SK-N-SH treated with all-trans-retinoic acid at 6 μM for 48 hours (cell line): ENCODE measurements around the gene ALKBH5.

Experiments used
- ATAC-seq: fragments of 200-7000 bp; cut with Tn5 transposase; 3 replicates; pipeline ENCODE4 v1.9.1; 2020; ENCODE audit warnings: mild to moderate bottlenecking, moderate library complexity
- ARNTL ChIP-seq: fragments of 450-650 bp; formaldehyde crosslinking; IDR thresholded peaks from 2 replicates; pipeline ENCODE4 v1.5.0; 2020; ENCODE audit warnings: low read depth, mild to moderate bottlenecking, moderate library complexity, borderline replicate concordance
- CREB5 ChIP-seq: fragments of 250-450 bp; sonication (Bioruptor Pico); IDR thresholded peaks from 2 replicates; pipeline ENCODE4 v1.5.1; 2020; ENCODE audit warnings: low read depth, mild to moderate bottlenecking, moderate library complexity
- CSDC2 ChIP-seq: fragments of 250-450 bp; sonication (Bioruptor Pico); IDR thresholded peaks from 2 replicates; pipeline ENCODE4 v1.5.0; 2020; ENCODE audit warnings: mild to moderate bottlenecking, moderate library complexity
- ESRRG ChIP-seq: fragments of 250-450 bp; sonication (Bioruptor Pico); IDR thresholded peaks from 2 replicates; pipeline ENCODE4 v1.6.1; 2021; ENCODE audit warnings: mild to moderate bottlenecking
- GLIS3 ChIP-seq: fragments of 250-450 bp; sonication (Bioruptor Pico); IDR thresholded peaks from 2 replicates; pipeline ENCODE4 v1.5.0; 2020; ENCODE audit warnings: mild to moderate bottlenecking, moderate library complexity
- ISL1 ChIP-seq: fragments of 250-450 bp; sonication (Bioruptor Pico); IDR thresholded peaks from 2 replicates; pipeline ENCODE4 v2.1.2; 2022; ENCODE audit warnings: mild to moderate bottlenecking, moderate library complexity
- OSR1 ChIP-seq: fragments of 250-450 bp; sonication (Bioruptor Pico); IDR thresholded peaks from 2 replicates; pipeline ENCODE4 v1.8.0; 2022; ENCODE audit warnings: moderate library complexity, mild to moderate bottlenecking, inconsistent platforms
- POU6F1 ChIP-seq: fragments of 250-450 bp; sonication (Bioruptor Pico); IDR thresholded peaks from 2 replicates; pipeline ENCODE4 v1.8.0; 2021; ENCODE audit warnings: low read depth, mild to moderate bottlenecking, moderate library complexity, borderline replicate concordance
- PPARA ChIP-seq: fragments of 250-450 bp; sonication (Bioruptor Pico); IDR thresholded peaks from 2 replicates; pipeline ENCODE4 v1.5.0; 2020; ENCODE audit warnings: mild to moderate bottlenecking, borderline replicate concordance
- RARB ChIP-seq: fragments of 250-450 bp; sonication (Bioruptor Pico); IDR thresholded peaks from 2 replicates; pipeline ENCODE4 v1.8.0; 2021; ENCODE audit warnings: mild to moderate bottlenecking, moderate library complexity
- TCF4 ChIP-seq: fragments of 250-450 bp; sonication (Bioruptor Pico); IDR thresholded peaks from 2 replicates; pipeline ENCODE4 v1.8.0; 2021; ENCODE audit warnings: mild to moderate bottlenecking, moderate library complexity, borderline replicate concordance
- TOX ChIP-seq: fragments of 250-450 bp; sonication (Bioruptor Pico); IDR thresholded peaks from 2 replicates; pipeline ENCODE4 v1.8.0; 2021; ENCODE audit warnings: mild to moderate bottlenecking, moderate library complexity, borderline replicate concordance
- TSHZ2 ChIP-seq: fragments of 250-450 bp; sonication (Bioruptor Pico); IDR thresholded peaks from 2 replicates; pipeline ENCODE4 v1.5.0; 2020; ENCODE audit warnings: mild to moderate bottlenecking, moderate library complexity
- ZC3H10 ChIP-seq: fragments of 250-450 bp; sonication (Bioruptor Pico); IDR thresholded peaks from 2 replicates; pipeline ENCODE4 v1.5.1; 2021; ENCODE audit warnings: mild to moderate bottlenecking, moderate library complexity
- ZFP3 ChIP-seq: fragments of 250-450 bp; sonication (Bioruptor Pico); IDR thresholded peaks from 2 replicates; pipeline ENCODE4 v1.5.0; 2020; ENCODE audit warnings: mild to moderate bottlenecking, moderate library complexity
- ZFP30 ChIP-seq: fragments of 450-650 bp; formaldehyde crosslinking; IDR thresholded peaks from 2 replicates; pipeline ENCODE4 v1.5.0; 2022; ENCODE audit warnings: mild to moderate bottlenecking, moderate library complexity
- ZNF565 ChIP-seq: fragments of 450-650 bp; formaldehyde crosslinking; conservative IDR thresholded peaks from 2 replicates; pipeline ENCODE4 v1.5.0; 2020; ENCODE audit warnings: low read depth, mild to moderate bottlenecking, moderate library complexity
- ZNF70 ChIP-seq: fragments of 450-650 bp; formaldehyde crosslinking; IDR thresholded peaks from 2 replicates; pipeline ENCODE4 v1.5.0; 2020; ENCODE audit warnings: mild to moderate bottlenecking, moderate library complexity
- ZNF8 ChIP-seq: fragments of 450-650 bp; formaldehyde crosslinking; IDR thresholded peaks from 2 replicates; pipeline ENCODE4 v1.5.0; 2020; ENCODE audit warnings: mild to moderate bottlenecking, moderate library complexity

The ALKBH5 gene

GRCh38 chr17:18195246-18195645 is 11.6 kb downstream of the ALKBH5 start:
- TF ChIP-seq OSR1 (CRISPR knock-in tag) (no peak), PPARA (no peak), ARNTL (CRISPR knock-in tag) (no peak), GLIS3 (CRISPR knock-in tag) (no peak), ZC3H10 (CRISPR knock-in tag) (no peak), TCF4 (CRISPR knock-in tag) (no peak), TOX (CRISPR knock-in tag) (no peak), ZNF8 (CRISPR knock-in tag) (no peak), ESRRG (CRISPR knock-in tag) (no peak), CREB5 (no peak), ZFP30 (CRISPR knock-in tag) (no peak), ZNF565 (CRISPR knock-in tag) (no peak)
- ATAC-seq, result no peak

GRCh38 chr17:18197535-18198194 is 14.0 kb downstream of the ALKBH5 start:
- no peak for ATAC-seq
- no peak for TF ChIP-seq OSR1 (CRISPR knock-in tag)
- no peak for TF ChIP-seq POU6F1 (CRISPR knock-in tag)
- no peak for TF ChIP-seq ZFP3 (CRISPR knock-in tag)
- no peak for TF ChIP-seq RARB (CRISPR knock-in tag)
- TF ChIP-seq ZNF70 (CRISPR knock-in tag), result no peak
- TF ChIP-seq CREB5, result no peak

- no peak for ATAC-seq
- TF ChIP-seq ZC3H10 (CRISPR knock-in tag), result no peak
- TF ChIP-seq GLIS3 (CRISPR knock-in tag), result no peak
- TF ChIP-seq CSDC2, result no peak
- no peak for TF ChIP-seq ISL1 (CRISPR knock-in tag)
- no peak for TF ChIP-seq PPARA
- TF ChIP-seq OSR1 (CRISPR knock-in tag), result no peak
- TF ChIP-seq RARB (CRISPR knock-in tag), result no peak
- no peak for TF ChIP-seq ZNF70 (CRISPR knock-in tag)
- TF ChIP-seq ZFP3 (CRISPR knock-in tag), result no peak
- no peak for TF ChIP-seq TSHZ2 (CRISPR knock-in tag)
- no peak for TF ChIP-seq POU6F1 (CRISPR knock-in tag)
- no peak for TF ChIP-seq ZNF8 (CRISPR knock-in tag)
- no peak for TF ChIP-seq ARNTL (CRISPR knock-in tag)
- TF ChIP-seq TOX (CRISPR knock-in tag), result no peak
- TF ChIP-seq CREB5, result no peak
Observed at GRCh38 chr17:18198530-18198929, 14.9 kb downstream of the ALKBH5 start.
